ENCODE measurements around the gene HHEX. TPM values are rescaled to one million over a fixed set of nuclear protein-coding genes. Genes with fewer than 3 reads are reported as not detected.

HHEX gene
- total RNA-seq, 2 donors from 2014 or later: 96.5 to 113 TPM

GRCh38 chr10:92678206-92678605 is 11.5 kb upstream of the HHEX start:
- H3K27ac Mint-ChIP-seq: no peak overlapping the region
- H3K4me3 Mint-ChIP-seq: no peak overlapping the region
- WGBS, 2 experiments (ENCODE audit: insufficient coverage in 1 of 2, insufficient read length in 1 of 2): 94 to 97% methylated on average over 2 to 5 of the region's 5 CpGs
- no peak overlapping the region for H3K27ac ChIP-seq (ENCODE audit: low read depth, low read length)
- H3K9me3 ChIP-seq (ENCODE audit: control insufficient read depth, low read length): peaks cover 26% of the 10 kb centered on the region
- H3K4me1 Mint-ChIP-seq: peaks cover 2% of the 10 kb centered on the region
- H3K36me3 Mint-ChIP-seq (ENCODE audit: low read depth): peaks cover 4% of the 10 kb centered on the region
- no peak overlapping the region for H3K9ac ChIP-seq (ENCODE audit: extremely low read depth, low read length, poor library complexity, severe bottlenecking)
- peaks cover 35% of the 10 kb centered on the region for H3K9me3 Mint-ChIP-seq
- H3K27me3 ChIP-seq (ENCODE audit: control insufficient read depth, insufficient read depth, low read length, poor library complexity, severe bottlenecking): no peaks in the 10 kb centered on the region
- no peaks in the 10 kb centered on the region for H3K27me3 Mint-ChIP-seq (ENCODE audit: insufficient read depth)
- H3K4me1 ChIP-seq (ENCODE audit: control insufficient read depth, insufficient read depth, low read length): no peaks in the 10 kb centered on the region
- DNase-seq: no peak
- no peak overlapping the region for H3K4me3 ChIP-seq (ENCODE audit: low read length)
- no peaks in the 10 kb centered on the region for H3K36me3 ChIP-seq (ENCODE audit: control insufficient read depth, insufficient read depth, low read length)
- TF ChIP-seq CTCF (conservative IDR thresholded peaks at IDR 0.05): no peak

- no peak overlapping the region for H3K4me3 ChIP-seq (ENCODE audit: low read length)
- no peak overlapping the region for H3K27ac Mint-ChIP-seq
- DNase-seq: no peak
- no peaks in the 10 kb centered on the region for H3K27me3 ChIP-seq (ENCODE audit: control insufficient read depth, insufficient read depth, low read length, poor library complexity, severe bottlenecking)
- H3K9me3 Mint-ChIP-seq: peaks cover 40% of the 10 kb centered on the region
- TF ChIP-seq CTCF (conservative IDR thresholded peaks at IDR 0.05): no peak
- WGBS, 2 experiments (ENCODE audit: insufficient coverage in 1 of 2, insufficient read length in 1 of 2): 100% methylated on average over 1 of the region's 2 CpGs; no CpG with 5 or more reads in 1 of the 2 experiments
- H3K27ac ChIP-seq (ENCODE audit: low read depth, low read length): no peak overlapping the region
- H3K9me3 ChIP-seq (ENCODE audit: control insufficient read depth, low read length): peaks cover 32% of the 10 kb centered on the region
- H3K36me3 ChIP-seq (ENCODE audit: control insufficient read depth, insufficient read depth, low read length): no peaks in the 10 kb centered on the region
- no peaks in the 10 kb centered on the region for H3K4me1 Mint-ChIP-seq
- H3K4me3 Mint-ChIP-seq: no peak overlapping the region
- peaks cover 3% of the 10 kb centered on the region for H3K36me3 Mint-ChIP-seq (ENCODE audit: low read depth)
- peaks cover 10% of the 10 kb centered on the region for H3K27me3 Mint-ChIP-seq (ENCODE audit: insufficient read depth)
- H3K9ac ChIP-seq (ENCODE audit: extremely low read depth, low read length, poor library complexity, severe bottlenecking): no peak overlapping the region
- H3K4me1 ChIP-seq (ENCODE audit: control insufficient read depth, insufficient read depth, low read length): no peaks in the 10 kb centered on the region
Measured at GRCh38 chr10:92681306-92681834, 8.4 kb upstream of the HHEX start.

- peak overlapping the region; percentile 97 for H3K4me3 Mint-ChIP-seq
- DNase-seq: no peak
- peaks cover 12% of the 10 kb centered on the region for H3K4me1 Mint-ChIP-seq
- Histone ChIP-seq H3K27me3 (ENCODE audit: control insufficient read depth, insufficient read depth, low read length, poor library complexity, severe bottlenecking) (peaks cover 39% of the 10 kb centered on the region), H3K36me3 (ENCODE audit: control insufficient read depth, insufficient read depth, low read length) (peaks cover 16% of the 10 kb centered on the region), H3K9ac (ENCODE audit: extremely low read depth, low read length, poor library complexity, severe bottlenecking) (no peak overlapping the region), H3K27ac (ENCODE audit: low read depth, low read length) (no peak overlapping the region), H3K4me3 (ENCODE audit: low read length) (peak overlapping the region; percentile 80), H3K4me1 (ENCODE audit: control insufficient read depth, insufficient read depth, low read length) (no peaks in the 10 kb centered on the region), H3K9me3 (ENCODE audit: control insufficient read depth, low read length) (peaks cover 16% of the 10 kb centered on the region)
- WGBS, 2 experiments (ENCODE audit: insufficient coverage in 1 of 2, insufficient read length in 1 of 2): 71 to 72% methylated on average over 5 of the region's 5 CpGs
- peaks cover 43% of the 10 kb centered on the region for H3K27me3 Mint-ChIP-seq (ENCODE audit: insufficient read depth)
- H3K9me3 Mint-ChIP-seq: peaks cover 18% of the 10 kb centered on the region
- H3K27ac Mint-ChIP-seq: peak overlapping the region; percentile 84
- peaks cover 26% of the 10 kb centered on the region for H3K36me3 Mint-ChIP-seq (ENCODE audit: low read depth)
- no peak for TF ChIP-seq CTCF (conservative IDR thresholded peaks at IDR 0.05)
Measured at GRCh38 chr10:92688573-92688926, 1.2 kb upstream of the HHEX start.
